Peyer's patch (tissue), 4 donors: ENCODE data around the gene CHST4. TPM values are rescaled to one million over a fixed set of nuclear protein-coding genes. Genes with fewer than 3 reads are reported as not detected.
"Not testable (repeated sequence)": the region's sequence is repeated elsewhere in the genome, so short reads cannot be mapped to it uniquely, and the experiment has no call there.

Experiments
- DNase-seq, 3 donors: peaks; one replicate each; pipeline ENCODE4 v3.0.0-alpha.2; 2017 to 2019
- H3K27ac ChIP-seq, 4 donors: fragments of 200-600 bp; sonication (generic); one replicate each; pipeline ENCODE4 v1.5.1; 2016 to 2019
- H3K27me3 ChIP-seq, 2 donors: fragments of 200-600 bp; sonication (generic); one replicate each; pipeline ENCODE4 v1.5.1; 2019
- H3K36me3 ChIP-seq, 3 donors: fragments of 200-600 bp; sonication (generic); one replicate each; pipeline ENCODE4 v1.5.1; 2016 to 2019
- H3K4me1 ChIP-seq, 4 donors: fragments of 200-600 bp; sonication (generic); one replicate each; pipeline ENCODE4 v1.5.1; 2016 to 2019
- H3K4me3 ChIP-seq, 4 donors: fragments of 200-600 bp; sonication (generic); 1 replicate in 3 of 4; 2 replicates in 1 of 4; pipeline ENCODE4 v1.5.1; 2016 to 2019; ENCODE audit warnings: mild to moderate bottlenecking in 1 of 4
- H3K9me3 ChIP-seq, 4 donors: fragments of 200-600 bp; sonication (generic); one replicate each; pipeline ENCODE4 v1.5.1; 2016 to 2019; ENCODE audit warnings: mild to moderate bottlenecking in 1 of 4
- POLR2A ChIP-seq, 2 donors: fragments of 450-650 bp; IDR thresholded peaks; one replicate each; pipeline ENCODE4 v1.5.1; 2017; ENCODE audit warnings: antibody characterized with exemption in 2 of 2, mild to moderate bottlenecking in 2 of 2, moderate library complexity in 2 of 2
- total RNA-seq, 4 donors: library from RNA; depleted of rRNA; stranded (reverse); fragments of >200 nt; gene quantifications; one replicate each; pipeline ENCODE4 v1.1.0, GENCODE V29; 2016
- TF ChIP-seq, protein P1 (sequence below), 6 experiments: fragments of 450-650 bp in 4 of 6; fragments of 200-600 bp in 2 of 6; sonication (generic) in 1 of 6; IDR thresholded peaks; one replicate each; pipeline ENCODE4 v1.5.1; 2017 to 2019; ENCODE audit warnings: antibody characterized with exemption in 6 of 6, mild to moderate bottlenecking in 3 of 6, moderate library complexity in 1 of 6

CHST4 gene
- total RNA-seq, 4 donors from 2014 or later: not detected

DNA sequence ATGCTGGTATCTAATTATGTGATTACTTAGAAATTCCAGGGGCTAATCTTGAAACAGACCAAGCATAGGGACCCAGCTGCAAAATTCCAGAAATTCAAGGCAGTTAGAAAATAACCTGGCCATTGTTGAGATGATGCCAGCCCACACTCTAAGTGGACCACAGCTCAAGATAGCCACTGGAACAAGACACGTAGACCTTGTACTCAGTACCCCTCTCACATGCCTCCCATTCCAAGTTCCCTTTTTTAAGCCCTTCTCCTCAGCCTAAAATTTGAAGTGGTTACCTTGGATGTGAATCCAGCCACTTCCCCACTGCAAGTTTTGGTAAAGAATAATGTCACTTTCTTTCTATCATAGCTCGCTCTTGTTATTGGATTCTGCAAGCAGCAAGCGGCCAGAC, 33.0 kb upstream of the CHST4 start:
- Histone ChIP-seq H3K4me1 (no peaks in the 10 kb centered on the region), H3K4me3 (no peak overlapping the region), H3K27me3 (no peaks in the 10 kb centered on the region), H3K36me3 (no peaks in the 10 kb centered on the region), H3K27ac (no peak overlapping the region), H3K9me3 (no peaks in the 10 kb centered on the region)
- no peak for DNase-seq
- TF ChIP-seq POLR2A (IDR thresholded peaks at IDR 0.05): no peak
- TF ChIP-seq, protein P1, sequence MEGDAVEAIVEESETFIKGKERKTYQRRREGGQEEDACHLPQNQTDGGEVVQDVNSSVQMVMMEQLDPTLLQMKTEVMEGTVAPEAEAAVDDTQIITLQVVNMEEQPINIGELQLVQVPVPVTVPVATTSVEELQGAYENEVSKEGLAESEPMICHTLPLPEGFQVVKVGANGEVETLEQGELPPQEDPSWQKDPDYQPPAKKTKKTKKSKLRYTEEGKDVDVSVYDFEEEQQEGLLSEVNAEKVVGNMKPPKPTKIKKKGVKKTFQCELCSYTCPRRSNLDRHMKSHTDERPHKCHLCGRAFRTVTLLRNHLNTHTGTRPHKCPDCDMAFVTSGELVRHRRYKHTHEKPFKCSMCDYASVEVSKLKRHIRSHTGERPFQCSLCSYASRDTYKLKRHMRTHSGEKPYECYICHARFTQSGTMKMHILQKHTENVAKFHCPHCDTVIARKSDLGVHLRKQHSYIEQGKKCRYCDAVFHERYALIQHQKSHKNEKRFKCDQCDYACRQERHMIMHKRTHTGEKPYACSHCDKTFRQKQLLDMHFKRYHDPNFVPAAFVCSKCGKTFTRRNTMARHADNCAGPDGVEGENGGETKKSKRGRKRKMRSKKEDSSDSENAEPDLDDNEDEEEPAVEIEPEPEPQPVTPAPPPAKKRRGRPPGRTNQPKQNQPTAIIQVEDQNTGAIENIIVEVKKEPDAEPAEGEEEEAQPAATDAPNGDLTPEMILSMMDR (IDR thresholded peaks at IDR 0.05): no peak

DNA sequence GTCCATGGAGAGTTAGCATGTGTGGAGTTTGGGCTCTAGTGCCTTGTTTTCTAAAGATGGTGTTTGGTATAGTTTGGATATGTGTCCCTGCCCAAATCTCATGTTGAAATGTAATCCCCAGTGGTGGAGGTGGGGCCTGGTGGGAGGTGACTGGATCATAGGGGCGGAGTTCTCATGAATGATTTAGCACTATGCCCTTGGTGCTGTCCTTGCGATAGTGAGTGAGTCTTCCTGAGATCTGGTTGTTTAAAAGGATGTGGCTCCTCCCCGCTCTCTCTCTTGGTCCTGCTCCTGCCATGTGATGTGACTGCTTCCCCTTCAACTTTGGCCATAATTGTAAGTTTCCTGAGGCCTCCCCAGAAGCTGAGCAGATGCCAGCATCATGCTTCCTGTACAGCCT, 28.2 kb upstream of the CHST4 start:
- no peaks in the 10 kb centered on the region for H3K36me3 ChIP-seq
- no peak for DNase-seq
- no peaks in the 10 kb centered on the region for H3K4me1 ChIP-seq
- no peaks in the 10 kb centered on the region for H3K27me3 ChIP-seq
- no peak overlapping the region for H3K27ac ChIP-seq
- no peaks in the 10 kb centered on the region for H3K9me3 ChIP-seq
- no peak for TF ChIP-seq POLR2A (IDR thresholded peaks at IDR 0.05)
- TF ChIP-seq, protein P1 (IDR thresholded peaks at IDR 0.05): no peak
- H3K4me3 ChIP-seq: no peak overlapping the region

DNA sequence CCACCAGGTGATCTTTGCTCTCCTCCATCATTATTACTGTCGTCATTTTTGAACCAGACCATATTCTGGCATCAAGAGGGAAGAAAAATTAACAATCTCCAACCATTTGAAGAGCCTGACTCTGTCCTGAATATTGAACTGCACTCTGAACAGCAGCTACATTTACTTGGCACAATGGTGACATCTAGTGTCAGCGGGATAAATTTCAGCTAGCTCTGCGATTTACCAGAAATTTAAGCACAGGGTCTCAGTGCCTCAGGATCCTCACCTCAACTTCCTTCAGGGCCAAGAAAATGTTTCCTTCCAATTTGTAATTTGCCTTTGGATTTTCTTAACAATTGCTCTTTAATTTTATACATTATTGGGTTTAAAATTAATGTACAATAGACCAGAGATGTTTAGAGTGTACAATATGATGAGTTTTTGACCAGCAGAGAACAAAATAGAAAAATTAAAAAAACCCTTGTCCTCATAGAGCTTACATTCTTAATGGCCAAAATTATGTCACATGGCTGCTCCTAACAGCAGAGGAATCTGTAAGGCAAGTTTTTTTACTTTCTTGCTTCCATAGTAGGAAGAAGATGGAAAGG, 26.4 kb upstream of the CHST4 start:
- no peaks in the 10 kb centered on the region for H3K27me3 ChIP-seq
- no peak overlapping the region for H3K4me3 ChIP-seq
- H3K27ac ChIP-seq: no peak overlapping the region
- no peaks in the 10 kb centered on the region for H3K36me3 ChIP-seq
- TF ChIP-seq, protein P1 (IDR thresholded peaks at IDR 0.05): peak; percentile 6 to 83 (median 66)
- no peak for TF ChIP-seq POLR2A (IDR thresholded peaks at IDR 0.05)
- no peaks in the 10 kb centered on the region for H3K9me3 ChIP-seq
- DNase-seq: peak in 1 of 3 donors; percentile 66
- no peaks in the 10 kb centered on the region for H3K4me1 ChIP-seq

DNA sequence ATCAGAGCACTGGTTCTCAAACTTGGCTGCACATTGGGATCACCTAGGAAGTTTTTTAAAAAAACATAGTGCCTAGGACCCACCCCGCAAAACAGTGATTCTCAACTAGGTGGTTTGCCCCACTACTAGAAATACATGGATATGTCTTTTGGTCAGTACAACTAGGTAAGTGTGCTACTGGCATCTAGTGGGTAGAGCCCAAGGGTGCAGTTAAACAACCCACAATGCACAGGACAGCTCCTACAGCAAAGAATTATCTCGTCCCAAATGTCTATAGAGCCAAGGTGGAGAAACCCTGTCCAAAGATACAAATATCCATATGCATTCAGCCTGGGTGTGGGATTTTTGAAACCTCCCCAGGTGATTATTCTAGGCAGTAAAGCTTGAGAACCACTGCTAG, 25.3 kb upstream of the CHST4 start:
- Histone ChIP-seq H3K4me3 (no peak overlapping the region), H3K27ac (no peak overlapping the region)
- no peak for TF ChIP-seq POLR2A (IDR thresholded peaks at IDR 0.05)
- TF ChIP-seq, protein P1 (IDR thresholded peaks at IDR 0.05): no peak

DNA sequence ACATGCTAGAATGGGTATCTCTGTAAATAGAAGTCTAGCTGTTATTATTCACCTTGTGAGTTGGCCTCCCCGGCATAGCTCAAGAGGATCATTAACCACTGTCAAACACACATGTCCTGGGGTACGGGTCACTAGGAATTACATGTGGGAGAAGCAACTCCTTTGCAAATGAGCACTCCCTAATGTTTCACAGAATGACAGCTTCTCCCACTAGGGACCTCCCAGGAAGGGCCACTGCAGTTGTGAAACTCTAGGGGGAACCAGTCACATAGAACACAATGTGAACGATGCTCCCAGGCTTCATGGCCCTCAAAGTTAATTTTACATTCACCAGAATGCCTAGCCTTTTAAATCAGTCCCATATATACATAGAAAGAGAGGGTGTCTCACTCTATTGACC, 24.7 kb upstream of the CHST4 start:
- Histone ChIP-seq H3K4me1 (no peaks in the 10 kb centered on the region), H3K27me3 (no peaks in the 10 kb centered on the region), H3K36me3 (no peaks in the 10 kb centered on the region), H3K27ac (no peak overlapping the region), H3K4me3 (no peak overlapping the region), H3K9me3 (no peaks in the 10 kb centered on the region)
- no peak for DNase-seq
- TF ChIP-seq, protein P1 (IDR thresholded peaks at IDR 0.05): no peak
- TF ChIP-seq POLR2A (IDR thresholded peaks at IDR 0.05): no peak

More for the DNA sequence above, 25.3 kb upstream of the CHST4 start:
- no peak for DNase-seq
- Histone ChIP-seq H3K36me3 (no peaks in the 10 kb centered on the region), H3K4me1 (no peaks in the 10 kb centered on the region), H3K9me3 (no peaks in the 10 kb centered on the region), H3K27me3 (no peaks in the 10 kb centered on the region)

DNA sequence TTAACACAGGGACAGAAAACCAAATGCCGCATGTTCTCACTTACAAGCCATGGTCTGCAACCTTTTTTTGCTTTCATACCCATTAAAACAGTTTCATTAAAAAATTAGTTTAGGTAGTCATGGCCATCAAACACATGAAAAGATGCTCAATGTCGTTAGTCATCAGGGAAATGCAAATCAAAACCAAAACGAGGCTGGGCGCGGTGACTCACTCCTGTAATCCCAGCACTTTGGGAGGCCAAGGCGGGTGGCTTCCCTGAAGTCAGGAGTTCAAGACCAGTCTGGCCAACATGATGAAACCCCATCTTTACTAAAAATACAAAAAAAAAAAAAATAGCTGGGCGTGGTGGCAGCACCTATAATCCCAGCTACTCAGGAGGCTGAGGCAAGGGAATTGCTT, 22.2 kb upstream of the CHST4 start:
- not testable (repeated sequence) for H3K27ac ChIP-seq, DNase-seq, H3K27me3 ChIP-seq, H3K4me1 ChIP-seq, H3K4me3 ChIP-seq, H3K36me3 ChIP-seq, H3K9me3 ChIP-seq
